NB4 (cell line): ENCODE data around the gene CCL27.
A peak's percentile ranks its signal among the peaks of the same experiment; 100 is the strongest.

Source experiments
- CTCF ChIP-seq: IDR thresholded peaks from one replicate; pipeline ENCODE4 v1.5.1; 2012; ENCODE audit warnings: low read depth, low read length
- MAX ChIP-seq: IDR thresholded peaks from 2 replicates; pipeline ENCODE4 v1.6.1; 2011; ENCODE audit warnings: low read depth, low read length
- MYC ChIP-seq: IDR thresholded peaks from 2 replicates; pipeline ENCODE4 v1.6.1; 2011; ENCODE audit warnings: low read depth, low read length
- POLR2A ChIP-seq: IDR thresholded peaks from 2 replicates; pipeline ENCODE4 v1.6.1; 2011; ENCODE audit warnings: mild to moderate bottlenecking; ENCODE audit not compliant: insufficient read length; ENCODE audit errors: extremely low read depth

- TF ChIP-seq CTCF (peak; percentile 100), POLR2A (no peak), MYC (peak; percentile 71), MAX (peak; percentile 79)
These were observed 49.6 kb downstream of the CCL27 start for GRCh38 chr9:34612788-34613390.
